ENCODE results near the gene MRPL33. TPM values are rescaled to one million over a fixed set of nuclear protein-coding genes. Genes with fewer than 3 reads are reported as not detected.
"Not testable (repeated sequence)": the region's sequence is repeated elsewhere in the genome, so short reads cannot be mapped to it uniquely, and the experiment has no call there.

Gene MRPL33
- total RNA-seq, 4 donors from 2014 or later: 216 to 448 (median 360) TPM

- Histone ChIP-seq H3K9me3 (no peaks in the 10 kb centered on the region), H3K27me3 (no peaks in the 10 kb centered on the region), H3K27ac (peak overlapping the region in 1 of 4 donors; percentile 16), H3K36me3 (no peaks in the 10 kb centered on the region), H3K4me1 (peaks cover 0 to 11% (median 4%) of the 10 kb centered on the region in 3 donors), H3K4me3 (no peak overlapping the region)
- TF ChIP-seq EP300 (IDR thresholded peaks at IDR 0.05) (no peak), CTCF (IDR thresholded peaks at IDR 0.05) (no peak), POLR2A (IDR thresholded peaks at IDR 0.05) (no peak), POLR2AphosphoS5 (IDR thresholded peaks at IDR 0.05) (no peak)
- ATAC-seq: no peak
- WGBS, 2 donors (ENCODE audit: low coverage in 1 of 2): 56 to 95% methylated on average over 1 to 3 of the region's 3 CpGs
Observed at GRCh38 chr2:27762951-27763906, 8.3 kb upstream of the MRPL33 start.

DNA sequence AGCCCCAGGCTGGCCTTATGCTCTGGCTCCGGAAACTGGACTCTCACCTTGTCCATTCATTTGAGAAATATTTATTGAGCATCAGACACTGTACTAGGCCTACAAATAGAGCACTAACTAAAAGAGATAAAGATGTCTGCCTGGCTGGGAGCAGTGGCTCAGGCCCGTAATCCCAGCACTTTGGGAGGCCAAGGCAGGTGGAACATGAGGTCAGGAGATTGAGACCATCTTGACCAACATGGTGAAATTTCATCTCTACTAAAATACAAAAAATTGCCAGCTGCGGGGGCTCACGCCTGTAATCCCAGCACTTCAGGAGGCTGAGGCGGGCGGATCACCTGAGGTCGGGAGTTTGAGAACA is 7.6 kb upstream of the MRPL33 start:
- H3K4me1 ChIP-seq: peaks cover 0 to 11% (median 4%) of the 10 kb centered on the region in 3 donors
- no peak for ATAC-seq
- H3K4me3 ChIP-seq: no peak overlapping the region
- WGBS, 2 donors (ENCODE audit: low coverage in 1 of 2): 91 to 100% methylated on average over 1 to 7 of the region's 7 CpGs
- TF ChIP-seq EP300 (IDR thresholded peaks at IDR 0.05) (no peak), POLR2A (IDR thresholded peaks at IDR 0.05) (no peak), POLR2AphosphoS5 (IDR thresholded peaks at IDR 0.05) (no peak), CTCF (IDR thresholded peaks at IDR 0.05) (no peak)
- H3K36me3 ChIP-seq: no peaks in the 10 kb centered on the region
- no peaks in the 10 kb centered on the region for H3K27me3 ChIP-seq
- H3K27ac ChIP-seq: no peak overlapping the region
- H3K9me3 ChIP-seq: no peaks in the 10 kb centered on the region

DNA sequence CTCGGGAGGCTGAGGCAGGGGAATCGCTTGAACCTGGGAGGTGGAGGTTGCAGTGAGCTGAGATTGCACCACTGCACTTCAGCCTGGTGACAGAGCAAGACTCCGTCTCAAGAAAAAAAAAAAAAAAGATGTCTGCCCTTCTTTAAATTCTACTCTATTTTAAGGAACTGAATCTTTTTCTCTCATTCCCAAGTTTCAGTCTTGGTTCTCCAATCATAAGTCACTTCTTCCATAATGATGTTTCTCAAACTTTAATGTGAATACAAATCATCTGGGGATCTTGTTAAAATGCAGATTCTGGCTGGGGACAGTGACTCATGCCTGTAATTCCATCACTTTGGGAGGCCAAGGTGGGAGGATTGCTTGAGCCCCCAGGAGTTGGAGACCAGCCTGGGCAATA is 7.0 kb upstream of the MRPL33 start:
- 85 to 92% methylated on average over 3 of the region's 3 CpGs for WGBS, 2 donors (ENCODE audit: low coverage in 1 of 2)
- peaks cover 0 to 11% (median 4%) of the 10 kb centered on the region in 3 donors for H3K4me1 ChIP-seq
- not testable (repeated sequence) for ATAC-seq, H3K4me3 ChIP-seq, H3K9me3 ChIP-seq, H3K27ac ChIP-seq, H3K27me3 ChIP-seq, H3K36me3 ChIP-seq

DNA sequence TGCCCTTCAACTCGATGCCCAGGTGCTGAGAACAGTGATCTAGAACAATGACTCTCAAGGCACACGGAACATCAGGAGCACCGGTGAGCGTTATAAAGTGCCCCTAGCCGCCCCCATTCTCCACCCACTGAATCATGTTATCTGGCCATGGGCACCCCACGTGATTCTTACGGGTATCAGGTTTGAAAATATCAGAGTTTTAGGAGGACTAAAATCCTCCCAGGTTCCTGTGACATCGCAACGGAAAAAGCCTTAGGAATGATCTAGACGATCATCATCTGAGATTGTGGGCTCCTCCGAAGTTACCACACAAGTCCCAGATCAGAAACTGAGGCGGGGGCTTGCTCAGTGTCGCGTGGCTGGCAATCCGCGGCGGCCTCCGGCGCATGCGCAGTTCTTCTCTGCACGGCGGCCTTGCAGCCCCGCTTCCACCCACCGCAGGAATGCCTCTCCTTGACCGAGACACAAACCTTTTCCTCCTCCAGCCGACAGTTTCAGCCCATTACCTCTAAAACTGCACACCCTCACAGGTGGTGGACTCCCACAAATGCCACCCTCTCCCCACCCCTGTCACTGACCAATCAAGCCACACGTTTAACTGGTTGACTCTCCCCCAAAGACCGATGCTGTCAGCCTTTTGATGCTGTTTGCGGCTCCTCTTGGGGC is 5.8 kb upstream of the MRPL33 start:
- WGBS, 2 donors (ENCODE audit: low coverage in 1 of 2): 6 to 24% methylated on average over 12 to 24 of the region's 29 CpGs
- Histone ChIP-seq H3K27me3 (no peaks in the 10 kb centered on the region), H3K9me3 (no peaks in the 10 kb centered on the region), H3K4me1 (peaks cover 0 to 12% (median 4%) of the 10 kb centered on the region in 3 donors), H3K4me3 (peak overlapping the region in 1 of 2 donors; percentile 39), H3K27ac (no peak overlapping the region), H3K36me3 (no peaks in the 10 kb centered on the region)
- TF ChIP-seq POLR2AphosphoS5 (IDR thresholded peaks at IDR 0.05) (no peak), EP300 (IDR thresholded peaks at IDR 0.05) (no peak), CTCF (IDR thresholded peaks at IDR 0.05) (no peak), POLR2A (IDR thresholded peaks at IDR 0.05) (no peak)
- no peak for ATAC-seq

GRCh38 chr2:27766287-27766661 is 5.2 kb upstream of the MRPL33 start:
- 88 to 91% methylated on average over 1 to 2 of the region's 2 CpGs for WGBS, 2 donors (ENCODE audit: low coverage in 1 of 2)
- Histone ChIP-seq H3K27me3 (no peaks in the 10 kb centered on the region), H3K4me1 (peaks cover 0 to 17% (median 4%) of the 10 kb centered on the region in 3 donors), H3K36me3 (no peaks in the 10 kb centered on the region), H3K4me3 (peak overlapping the region in 1 of 2 donors; percentile 39), H3K27ac (no peak overlapping the region), H3K9me3 (no peaks in the 10 kb centered on the region)
- no peak for ATAC-seq
- no peak for TF ChIP-seq POLR2AphosphoS5 (IDR thresholded peaks at IDR 0.05)
- no peak for TF ChIP-seq EP300 (IDR thresholded peaks at IDR 0.05)
- no peak for TF ChIP-seq POLR2A (IDR thresholded peaks at IDR 0.05)
- no peak for TF ChIP-seq CTCF (IDR thresholded peaks at IDR 0.05)

Measured in gastroesophageal sphincter (tissue), 4 donors.